ENCODE data around the gene ZBTB11. TPM values are rescaled to one million over a fixed set of nuclear protein-coding genes. Genes with fewer than 3 reads are reported as not detected.
"Not testable (repeated sequence)": the region's sequence is repeated elsewhere in the genome, so short reads cannot be mapped to it uniquely, and the experiment has no call there.

Gene ZBTB11
- total RNA-seq, 2 donors from 2014 or later, result 16.8 to 20.9 TPM

DNA sequence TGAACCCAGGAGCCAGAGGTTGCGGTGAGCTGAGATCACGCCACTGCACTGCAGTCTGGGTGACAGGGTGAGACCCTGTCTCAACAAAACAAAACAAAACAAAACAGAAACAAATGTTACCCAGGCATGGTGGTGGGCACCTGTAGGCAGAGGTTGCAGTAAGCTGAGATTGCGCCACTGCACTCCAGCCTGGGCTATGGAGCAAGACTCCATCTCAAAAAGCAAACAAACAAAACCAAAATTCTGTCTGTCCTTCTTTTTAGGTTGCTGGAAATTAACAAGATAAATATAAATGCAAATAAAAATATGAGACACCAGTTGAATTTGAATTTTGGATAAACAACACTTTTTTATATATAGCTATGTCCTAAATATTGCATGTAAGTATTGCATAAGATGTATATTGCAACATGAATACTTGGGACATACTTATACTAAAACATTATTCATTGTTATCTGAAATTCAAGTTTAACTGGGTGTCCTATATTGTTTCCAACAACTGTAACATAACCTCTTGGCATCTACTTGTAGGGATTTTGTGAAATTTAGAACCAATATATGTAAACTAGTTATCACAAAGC is 42.8 kb upstream of the ZBTB11 start:
- peaks cover 7% of the 10 kb centered on the region for H3K4me1 Mint-ChIP-seq
- TF ChIP-seq, protein P1, sequence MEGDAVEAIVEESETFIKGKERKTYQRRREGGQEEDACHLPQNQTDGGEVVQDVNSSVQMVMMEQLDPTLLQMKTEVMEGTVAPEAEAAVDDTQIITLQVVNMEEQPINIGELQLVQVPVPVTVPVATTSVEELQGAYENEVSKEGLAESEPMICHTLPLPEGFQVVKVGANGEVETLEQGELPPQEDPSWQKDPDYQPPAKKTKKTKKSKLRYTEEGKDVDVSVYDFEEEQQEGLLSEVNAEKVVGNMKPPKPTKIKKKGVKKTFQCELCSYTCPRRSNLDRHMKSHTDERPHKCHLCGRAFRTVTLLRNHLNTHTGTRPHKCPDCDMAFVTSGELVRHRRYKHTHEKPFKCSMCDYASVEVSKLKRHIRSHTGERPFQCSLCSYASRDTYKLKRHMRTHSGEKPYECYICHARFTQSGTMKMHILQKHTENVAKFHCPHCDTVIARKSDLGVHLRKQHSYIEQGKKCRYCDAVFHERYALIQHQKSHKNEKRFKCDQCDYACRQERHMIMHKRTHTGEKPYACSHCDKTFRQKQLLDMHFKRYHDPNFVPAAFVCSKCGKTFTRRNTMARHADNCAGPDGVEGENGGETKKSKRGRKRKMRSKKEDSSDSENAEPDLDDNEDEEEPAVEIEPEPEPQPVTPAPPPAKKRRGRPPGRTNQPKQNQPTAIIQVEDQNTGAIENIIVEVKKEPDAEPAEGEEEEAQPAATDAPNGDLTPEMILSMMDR (conservative IDR thresholded peaks at IDR 0.05), result no peak
- H3K36me3 ChIP-seq (ENCODE audit: control insufficient read depth, insufficient read depth, low read length), result no peaks in the 10 kb centered on the region
- no peak overlapping the region for H3K4me3 Mint-ChIP-seq
- no peaks in the 10 kb centered on the region for H3K36me3 Mint-ChIP-seq (ENCODE audit: low read depth)
- no peak overlapping the region for H3K27ac Mint-ChIP-seq
- peaks cover 5% of the 10 kb centered on the region for H3K4me1 ChIP-seq (ENCODE audit: control insufficient read depth, insufficient read depth, low read length)
- H3K27ac ChIP-seq (ENCODE audit: low read depth, low read length), result no peak overlapping the region
- H3K9ac ChIP-seq (ENCODE audit: extremely low read depth, low read length, poor library complexity, severe bottlenecking), result no peak overlapping the region
- no peaks in the 10 kb centered on the region for H3K27me3 Mint-ChIP-seq (ENCODE audit: insufficient read depth)
- WGBS, 2 experiments (ENCODE audit: insufficient coverage in 1 of 2, insufficient read length in 1 of 2), result 93% methylated on average over 3 of the region's 3 CpGs; no CpG with 5 or more reads in 1 of the 2 experiments
- H3K27me3 ChIP-seq (ENCODE audit: control insufficient read depth, insufficient read depth, low read length, poor library complexity, severe bottlenecking), result no peaks in the 10 kb centered on the region
- H3K9me3 ChIP-seq (ENCODE audit: control insufficient read depth, low read length), result no peaks in the 10 kb centered on the region
- H3K4me3 ChIP-seq (ENCODE audit: low read length), result no peak overlapping the region
- DNase-seq, result no peak
- no peaks in the 10 kb centered on the region for H3K9me3 Mint-ChIP-seq

- no peaks in the 10 kb centered on the region for H3K9me3 ChIP-seq (ENCODE audit: control insufficient read depth, low read length)
- peaks cover 6% of the 10 kb centered on the region for H3K4me1 Mint-ChIP-seq
Measured at GRCh38 chr3:101718455-101718854, 41.5 kb upstream of the ZBTB11 start.

DNA sequence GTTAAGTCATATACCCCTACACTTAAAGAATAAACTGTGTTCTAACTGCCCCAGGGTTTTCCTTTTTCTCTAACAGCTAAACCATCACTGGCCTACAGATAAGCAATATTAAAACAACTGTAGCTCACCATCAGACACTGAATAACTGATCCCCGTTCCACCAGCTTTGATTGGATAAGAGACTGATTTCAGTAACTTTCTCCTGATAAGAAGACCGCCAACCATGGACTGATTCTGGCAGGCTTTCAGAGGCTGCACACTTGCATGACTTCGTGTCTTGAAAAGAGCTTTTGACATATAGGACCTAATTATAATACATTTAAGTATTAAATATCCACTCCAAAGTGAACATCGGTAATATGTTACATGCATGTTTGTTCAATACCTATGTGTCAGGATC is 32.2 kb upstream of the ZBTB11 start:
- no peaks in the 10 kb centered on the region for H3K36me3 ChIP-seq (ENCODE audit: control insufficient read depth, insufficient read depth, low read length)
- no peaks in the 10 kb centered on the region for H3K27me3 ChIP-seq (ENCODE audit: control insufficient read depth, insufficient read depth, low read length, poor library complexity, severe bottlenecking)
- H3K4me1 ChIP-seq (ENCODE audit: control insufficient read depth, insufficient read depth, low read length), result no peaks in the 10 kb centered on the region
- TF ChIP-seq, protein P1 (conservative IDR thresholded peaks at IDR 0.05), result no peak
- no peak overlapping the region for H3K9ac ChIP-seq (ENCODE audit: extremely low read depth, low read length, poor library complexity, severe bottlenecking)
- Mint-ChIP-seq H3K27me3 (ENCODE audit: insufficient read depth) (peaks cover 2% of the 10 kb centered on the region), H3K27ac (no peak overlapping the region), H3K9me3 (peaks cover 2% of the 10 kb centered on the region), H3K36me3 (ENCODE audit: low read depth) (no peaks in the 10 kb centered on the region), H3K4me1 (no peaks in the 10 kb centered on the region), H3K4me3 (no peak overlapping the region)
- no peak overlapping the region for H3K27ac ChIP-seq (ENCODE audit: low read depth, low read length)
- no peak for DNase-seq
- no peaks in the 10 kb centered on the region for H3K9me3 ChIP-seq (ENCODE audit: control insufficient read depth, low read length)
- 96% methylated on average over 2 to 4 of the region's 4 CpGs for WGBS, 2 experiments (ENCODE audit: insufficient coverage in 1 of 2, insufficient read length in 1 of 2)
- H3K4me3 ChIP-seq (ENCODE audit: low read length), result no peak overlapping the region

More at GRCh38 chr3:101718455-101718854, 41.5 kb upstream of the ZBTB11 start:
- no peak overlapping the region for H3K4me3 Mint-ChIP-seq
- no peak overlapping the region for H3K27ac ChIP-seq (ENCODE audit: low read depth, low read length)
- no peak overlapping the region for H3K9ac ChIP-seq (ENCODE audit: extremely low read depth, low read length, poor library complexity, severe bottlenecking)
- H3K4me1 ChIP-seq (ENCODE audit: control insufficient read depth, insufficient read depth, low read length), result peaks cover 5% of the 10 kb centered on the region
- H3K9me3 Mint-ChIP-seq, result no peaks in the 10 kb centered on the region
- H3K4me3 ChIP-seq (ENCODE audit: low read length), result no peak overlapping the region
- H3K27ac Mint-ChIP-seq, result no peak overlapping the region
- WGBS, 2 experiments (ENCODE audit: insufficient coverage in 1 of 2, insufficient read length in 1 of 2), result 75% methylated on average over 1 of the region's 1 CpG; no CpG with 5 or more reads in 1 of the 2 experiments
- no peaks in the 10 kb centered on the region for H3K27me3 Mint-ChIP-seq (ENCODE audit: insufficient read depth)
- H3K36me3 Mint-ChIP-seq (ENCODE audit: low read depth), result no peaks in the 10 kb centered on the region
- no peaks in the 10 kb centered on the region for H3K27me3 ChIP-seq (ENCODE audit: control insufficient read depth, insufficient read depth, low read length, poor library complexity, severe bottlenecking)
- no peak for DNase-seq
- TF ChIP-seq, protein P1 (conservative IDR thresholded peaks at IDR 0.05), result no peak
- no peaks in the 10 kb centered on the region for H3K36me3 ChIP-seq (ENCODE audit: control insufficient read depth, insufficient read depth, low read length)

GRCh38 chr3:101704639-101705038 is 27.7 kb upstream of the ZBTB11 start:
- not testable (repeated sequence) for H3K27me3 ChIP-seq (ENCODE audit: control insufficient read depth, insufficient read depth, low read length, poor library complexity, severe bottlenecking); H3K4me3 Mint-ChIP-seq; H3K9me3 Mint-ChIP-seq; H3K27ac ChIP-seq (ENCODE audit: low read depth, low read length); H3K36me3 ChIP-seq (ENCODE audit: control insufficient read depth, insufficient read depth, low read length); H3K36me3 Mint-ChIP-seq (ENCODE audit: low read depth); H3K4me1 ChIP-seq (ENCODE audit: control insufficient read depth, insufficient read depth, low read length); H3K4me3 ChIP-seq (ENCODE audit: low read length); H3K9me3 ChIP-seq (ENCODE audit: control insufficient read depth, low read length); H3K9ac ChIP-seq (ENCODE audit: extremely low read depth, low read length, poor library complexity, severe bottlenecking); DNase-seq; H3K27ac Mint-ChIP-seq; H3K27me3 Mint-ChIP-seq (ENCODE audit: insufficient read depth); H3K4me1 Mint-ChIP-seq
- 62 to 90% methylated on average over 1 to 2 of the region's 2 CpGs for WGBS, 2 experiments (ENCODE audit: insufficient coverage in 1 of 2, insufficient read length in 1 of 2)

Data from endodermal cell (in vitro differentiated cells).